Epithelial cell of esophagus (primary cell): ENCODE data around the gene TTLL10.
A peak's percentile ranks its signal among the peaks of the same experiment; 100 is the strongest.

Experiments used
- DNase-seq: peaks from one replicate; pipeline ENCODE4 v3.0.0; 2010; ENCODE audit warnings: low read depth
- H3K4me3 ChIP-seq: 2 replicates; pipeline ENCODE4 v1.5.1; 2011; ENCODE audit warnings: mild to moderate bottlenecking, low read length, control low read depth
- TF ChIP-seq, protein P1 (sequence below): IDR thresholded peaks from 2 replicates; pipeline ENCODE4 v1.5.1; 2011; ENCODE audit warnings: low read depth, mild to moderate bottlenecking, low read length, control low read depth, inconsistent platforms; ENCODE audit not compliant: insufficient read depth; ENCODE audit errors: missing control alignments

TTLL10 gene

DNA sequence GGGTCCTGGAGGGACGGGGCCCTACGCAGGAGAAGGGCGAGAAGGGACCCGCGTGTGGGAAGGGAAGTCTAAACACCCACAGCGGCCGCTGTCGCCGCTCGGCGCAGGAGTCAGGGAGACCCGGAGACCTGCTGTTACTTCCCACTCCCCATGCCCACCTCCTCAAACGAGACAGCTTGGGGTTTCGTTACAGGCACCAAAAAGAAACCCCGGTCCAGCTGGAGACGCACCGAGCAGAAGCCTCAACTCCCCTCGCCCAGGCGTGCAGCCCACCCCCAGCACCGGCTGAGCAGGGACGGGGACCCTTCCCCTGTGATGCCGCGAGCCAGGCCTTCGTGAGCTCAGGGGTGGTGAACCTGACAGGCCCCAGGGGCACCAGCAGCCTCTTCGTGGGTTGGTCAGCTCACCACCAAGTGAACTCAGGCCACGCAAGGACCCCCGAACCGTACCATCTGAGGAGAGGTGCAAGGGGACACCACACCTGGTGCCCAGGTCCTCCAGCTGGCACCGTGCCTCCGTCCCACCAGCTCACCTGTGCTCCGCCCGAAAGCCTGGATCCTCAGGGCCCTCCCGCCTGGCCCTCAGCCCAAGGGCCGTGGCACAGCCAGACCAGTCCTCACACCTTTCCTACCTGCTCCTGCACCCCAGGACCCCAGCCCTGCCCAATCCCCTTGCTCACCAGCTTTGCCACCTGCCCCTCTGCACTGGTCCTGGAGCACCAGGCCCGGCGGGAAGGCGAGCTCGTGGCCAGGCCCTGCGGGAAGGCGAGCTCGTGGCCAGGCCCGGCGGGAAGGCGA, 53.1 kb downstream of the TTLL10 start:
- no peak for DNase-seq
- TF ChIP-seq, protein P1, sequence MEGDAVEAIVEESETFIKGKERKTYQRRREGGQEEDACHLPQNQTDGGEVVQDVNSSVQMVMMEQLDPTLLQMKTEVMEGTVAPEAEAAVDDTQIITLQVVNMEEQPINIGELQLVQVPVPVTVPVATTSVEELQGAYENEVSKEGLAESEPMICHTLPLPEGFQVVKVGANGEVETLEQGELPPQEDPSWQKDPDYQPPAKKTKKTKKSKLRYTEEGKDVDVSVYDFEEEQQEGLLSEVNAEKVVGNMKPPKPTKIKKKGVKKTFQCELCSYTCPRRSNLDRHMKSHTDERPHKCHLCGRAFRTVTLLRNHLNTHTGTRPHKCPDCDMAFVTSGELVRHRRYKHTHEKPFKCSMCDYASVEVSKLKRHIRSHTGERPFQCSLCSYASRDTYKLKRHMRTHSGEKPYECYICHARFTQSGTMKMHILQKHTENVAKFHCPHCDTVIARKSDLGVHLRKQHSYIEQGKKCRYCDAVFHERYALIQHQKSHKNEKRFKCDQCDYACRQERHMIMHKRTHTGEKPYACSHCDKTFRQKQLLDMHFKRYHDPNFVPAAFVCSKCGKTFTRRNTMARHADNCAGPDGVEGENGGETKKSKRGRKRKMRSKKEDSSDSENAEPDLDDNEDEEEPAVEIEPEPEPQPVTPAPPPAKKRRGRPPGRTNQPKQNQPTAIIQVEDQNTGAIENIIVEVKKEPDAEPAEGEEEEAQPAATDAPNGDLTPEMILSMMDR: no peak
- no peak overlapping the region for H3K4me3 ChIP-seq

DNA sequence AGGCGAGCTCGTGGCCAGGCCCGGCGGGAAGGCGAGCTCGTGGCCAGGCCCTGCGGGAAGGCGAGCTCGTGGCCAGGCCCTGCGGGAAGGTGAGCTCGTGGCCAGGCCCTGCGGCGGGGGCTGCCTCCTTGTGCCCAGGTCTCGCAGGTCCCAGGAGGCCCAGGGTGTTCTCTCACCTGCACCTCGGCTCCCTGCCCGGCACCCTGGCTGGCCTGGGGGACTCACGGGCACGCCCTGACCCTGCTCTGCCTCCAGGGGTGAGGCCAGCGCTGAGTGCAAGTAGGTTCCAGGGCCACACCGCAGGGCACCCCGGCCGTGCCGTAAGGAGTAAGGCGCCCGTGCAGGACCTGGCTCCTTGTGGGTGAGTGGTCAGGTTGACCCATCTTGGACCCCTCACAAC, 53.7 kb downstream of the TTLL10 start:
- no peak overlapping the region for H3K4me3 ChIP-seq
- DNase-seq: no peak
- TF ChIP-seq, protein P1: no peak

DNA sequence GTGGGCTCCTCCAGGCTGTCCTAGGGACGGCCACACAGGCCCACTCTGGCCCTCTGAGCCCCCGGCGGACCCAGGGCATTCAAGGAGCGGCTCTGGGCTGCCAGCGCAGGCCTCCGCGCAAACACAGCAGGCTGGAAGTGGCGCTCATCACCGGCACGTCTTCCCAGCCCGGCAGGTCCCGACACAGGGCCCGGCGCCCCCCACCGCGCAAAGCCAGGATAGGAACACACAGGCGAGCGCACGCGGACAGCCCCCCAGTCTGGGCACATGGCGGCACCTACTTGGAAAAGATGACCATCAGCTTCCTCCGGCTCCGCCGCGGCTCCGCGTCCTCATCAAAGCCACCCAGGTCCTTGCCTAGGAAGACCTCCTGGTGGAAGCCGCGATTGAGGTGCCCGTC, 54.5 kb downstream of the TTLL10 start:
- TF ChIP-seq, protein P1: no peak
- no peak for DNase-seq
- no peak overlapping the region for H3K4me3 ChIP-seq

DNA sequence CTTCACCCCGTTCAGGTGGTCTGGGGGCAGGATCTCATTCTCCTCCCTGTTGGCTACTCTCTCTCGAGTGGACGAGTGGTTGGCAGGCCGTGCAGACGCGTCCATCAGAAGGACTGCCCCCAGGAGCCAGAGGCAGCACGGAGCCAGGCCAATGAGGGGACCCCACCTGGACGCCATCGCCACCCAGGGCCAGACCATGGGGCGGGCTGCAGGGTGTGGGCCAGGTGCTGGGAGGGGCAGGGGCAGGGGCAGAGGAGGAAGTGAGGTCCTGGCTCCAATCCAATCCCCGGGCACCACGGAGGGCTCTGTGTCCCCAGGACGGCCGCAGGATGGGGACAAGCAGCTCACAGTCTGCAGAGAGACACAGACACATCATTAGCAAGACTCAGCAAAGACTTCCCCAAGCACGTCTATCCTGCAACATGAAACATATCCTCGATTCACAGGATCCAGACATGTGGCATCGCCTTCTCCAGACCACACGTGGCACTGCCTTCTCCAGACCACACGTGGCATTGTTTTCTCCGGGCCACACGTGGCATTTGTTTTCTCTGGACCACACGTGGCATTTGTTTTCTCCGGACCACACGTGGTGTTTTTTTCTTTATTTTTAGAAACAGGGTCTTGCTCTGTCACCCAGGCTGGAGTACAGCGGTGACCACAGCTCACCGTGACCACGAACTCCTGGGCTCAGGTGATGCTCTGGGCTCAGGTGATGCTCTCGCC, 55.1 kb downstream of the TTLL10 start:
- no peak for DNase-seq
- TF ChIP-seq, protein P1: no peak
- no peak overlapping the region for H3K4me3 ChIP-seq

DNA sequence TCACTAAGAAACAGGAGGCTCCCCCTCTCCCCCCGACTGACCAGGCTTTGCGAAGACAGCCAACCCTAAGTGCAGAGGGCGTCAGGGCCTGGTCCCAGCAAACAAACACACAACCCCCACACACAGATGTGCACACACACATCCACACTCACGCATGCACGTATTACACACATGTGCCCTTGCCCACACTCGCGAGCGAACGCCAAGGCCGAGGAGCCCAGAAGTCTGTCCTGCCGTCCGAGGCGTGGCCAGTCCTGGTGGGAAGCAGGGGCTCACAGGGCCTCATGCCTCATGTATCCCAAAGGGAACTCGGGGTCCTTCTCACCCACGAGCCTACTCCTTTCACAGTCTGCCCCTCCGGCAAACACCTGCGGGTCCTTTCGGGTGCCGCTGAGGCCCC, 56.1 kb downstream of the TTLL10 start:
- TF ChIP-seq, protein P1: no peak
- no peak overlapping the region for H3K4me3 ChIP-seq
- DNase-seq: no peak

DNA sequence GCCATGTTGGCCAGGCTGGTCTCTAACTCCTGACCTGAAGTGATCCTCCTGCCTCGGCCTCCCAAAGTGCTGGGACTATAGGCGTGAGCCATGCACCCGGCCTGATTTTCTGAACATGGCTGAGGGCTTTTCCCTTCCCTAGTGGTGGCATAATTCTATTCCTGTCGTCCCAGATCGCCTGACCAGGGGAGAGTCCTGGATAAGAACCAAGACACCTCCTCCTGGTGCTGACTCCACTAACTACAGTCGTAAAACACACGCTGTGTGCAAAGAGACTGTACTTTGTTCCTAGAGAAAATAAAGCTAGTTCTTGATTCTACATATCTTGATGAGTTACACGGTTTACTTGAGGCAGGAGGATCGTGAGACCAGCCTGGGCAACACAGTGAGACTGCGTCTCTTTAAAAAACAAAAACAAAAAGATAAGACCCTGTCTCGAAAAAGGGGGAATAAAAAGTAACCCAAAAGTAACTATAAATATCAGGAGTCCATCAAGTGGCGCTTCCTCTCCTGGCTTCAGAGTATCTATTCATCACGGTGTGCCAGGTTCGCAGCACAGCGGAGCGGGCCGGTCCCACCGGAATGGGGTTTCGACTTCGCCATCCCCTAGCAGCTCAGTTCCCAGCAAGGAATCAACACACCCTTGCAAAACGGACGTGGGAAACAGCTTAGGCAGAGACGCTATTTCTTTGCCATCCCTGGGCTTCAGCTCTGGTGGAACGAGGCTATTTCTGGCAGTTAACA, 57.1 kb downstream of the TTLL10 start:
- TF ChIP-seq, protein P1: peak; percentile 47
- DNase-seq: peak; percentile 58
- peak overlapping the region; percentile 95 for H3K4me3 ChIP-seq
